Pancreas (tissue), 10 donors: ENCODE results near the gene GLI3. TPM values are rescaled to one million over a fixed set of nuclear protein-coding genes. Genes with fewer than 3 reads are reported as not detected.

Source experiments
- ATAC-seq, 4 donors: fragments of 200-7000 bp; cut with Tn5 transposase; one replicate each; pipeline versions ENCODE4 v1.8.0 to v1.9.1; 2020; ENCODE audit warnings: mild to moderate bottlenecking in 4 of 4, moderate library complexity in 4 of 4
- DNase-seq, 6 donors: peaks; one replicate each; pipeline ENCODE4 v3.0.0-alpha.2; 2020
- FAIRE-seq: peaks from 2 replicates; lab custom pipeline; 2012; peaks lifted over from hg19 to GRCh38; lab: Jason Lieb, UNC
- H3K27ac ChIP-seq, 4 donors: fragments of 200-600 bp; sonication (generic); 1 replicate in 3 of 4; 2 replicates in 1 of 4; pipeline versions ENCODE4 v1.5.0 to v1.8.0; 2020
- H3K27me3 ChIP-seq, 4 donors: fragments of 200-600 bp; one replicate each; pipeline ENCODE4 v1.8.0; 2021
- H3K36me3 ChIP-seq, 3 donors: fragments of 200-600 bp; sonication (generic) in 1 of 3; one replicate each; pipeline versions ENCODE4 v1.5.0 to v1.8.0; 2020 to 2021
- H3K4me1 ChIP-seq, 3 donors: fragments of 200-600 bp; one replicate each; pipeline ENCODE4 v1.8.0; 2021
- H3K4me3 ChIP-seq, 4 donors: fragments of 200-600 bp; sonication (generic) in 2 of 4; one replicate each; pipeline versions ENCODE4 v1.5.0 to v1.8.0; 2020 to 2021
- H3K9me3 ChIP-seq, 4 donors: fragments of 200-600 bp; one replicate each; pipeline ENCODE4 v1.8.0; 2021
- CTCF ChIP-seq, 4 donors: fragments of 200-600 bp; sonication (generic) in 3 of 4; IDR thresholded peaks; one replicate each; pipeline versions ENCODE4 v1.5.0 to v1.8.0; 2021; ENCODE audit warnings: antibody characterized with exemption in 4 of 4
- WGBS, 2 donors: extraction: QIAGEN DNeasy Blood & Tissue Kit; methylation state at CpG; one replicate each; pipeline ENCODE4 v1.1.7; 2013; 5-methylcytosine and 5-hydroxymethylcytosine counted together
- intact Hi-C, 3 donors: fragments of 100-400 bp; cut with DNase I; formaldehyde crosslinking; loops; one replicate each; pipeline versions ENCODE4 v1.11.1 to v1.14.2; 2022
- polyA plus RNA-seq, 2 donors: library from polyadenylated mRNA; stranded (reverse); fragments of 200-250 nt; gene quantifications; one replicate each; pipeline ENCODE4 v1.2.3, GENCODE V29; 2013
- total RNA-seq, 6 donors: library from RNA; stranded (reverse); fragmentation: NEBNext Ultra II Directional in 4 of 6; extraction: Animal tissue kit (Norgen Biotek cat#: 25700) in 4 of 6; gene quantifications; one replicate each; pipeline versions ENCODE4 v1.2.1 to v1.2.4, GENCODE V29; 2021 to 2023
- donor health status: healthy with polysubstance abuse.
- donor health status: DM: no; HTN: no; CAD: no; lungs with moderate emphysema.
- donor health status: DM: no; HTN: no; CAD: no.
- donor health status: control.
- donor health status: control.
- donor health status: Bipolar disorder and iron deficiency.
- donor health status: DM: yes; HTN: yes; CAD: no.
- donor health status: DM: no; HTN: no; CAD: no.
- donor health status: DM: no; HTN: no; CAD: no.
- donor health status: DM: yes; HTN: yes; CAD: no.

Gene GLI3
- total and polyA plus RNA-seq, 8 donors, result 0.38 to 6.2 (median 1.4) TPM

GRCh38 chr7:42156967-42157721 lies 79.9 kb downstream of the GLI3 start:
- no peaks in the 10 kb centered on the region for H3K4me1 ChIP-seq
- H3K27ac ChIP-seq, result no peak overlapping the region

GRCh38 chr7:42156291-42156865 lies 80.6 kb downstream of the GLI3 start:
- Histone ChIP-seq H3K4me1 (no peaks in the 10 kb centered on the region), H3K4me3 (no peak overlapping the region), H3K27me3 (no peaks in the 10 kb centered on the region), H3K27ac (no peak overlapping the region), H3K9me3 (no peaks in the 10 kb centered on the region), H3K36me3 (no peaks in the 10 kb centered on the region)
- FAIRE-seq (no peak), DNase-seq (no peak), ATAC-seq (no peak)
- no peak for TF ChIP-seq CTCF (IDR thresholded peaks at IDR 0.05)
- intact Hi-C loops, result no loop called here
- WGBS, 2 donors, result 45 to 53% methylated on average over 6 of the region's 6 CpGs

More at GRCh38 chr7:42156967-42157721, 79.9 kb downstream of the GLI3 start:
- FAIRE-seq (no peak), ATAC-seq (no peak), DNase-seq (no peak)
- 65 to 76% methylated on average over 6 of the region's 6 CpGs for WGBS, 2 donors
- Histone ChIP-seq H3K27me3 (no peaks in the 10 kb centered on the region), H3K36me3 (no peaks in the 10 kb centered on the region), H3K9me3 (no peaks in the 10 kb centered on the region), H3K4me3 (no peak overlapping the region)
- no peak for TF ChIP-seq CTCF (IDR thresholded peaks at IDR 0.05)
- intact Hi-C loops, result no loop called here

GRCh38 chr7:42155584-42156290 lies 81.3 kb downstream of the GLI3 start:
- ATAC-seq, result no peak
- 67 to 76% methylated on average over 7 of the region's 7 CpGs for WGBS, 2 donors
- no peaks in the 10 kb centered on the region for H3K27me3 ChIP-seq
- H3K9me3 ChIP-seq, result no peaks in the 10 kb centered on the region
- intact Hi-C loops, result no loop called here
- H3K4me3 ChIP-seq, result no peak overlapping the region
- no peaks in the 10 kb centered on the region for H3K4me1 ChIP-seq
- no peaks in the 10 kb centered on the region for H3K36me3 ChIP-seq
- TF ChIP-seq CTCF (IDR thresholded peaks at IDR 0.05), result no peak
- no peak for FAIRE-seq
- no peak overlapping the region for H3K27ac ChIP-seq
- no peak for DNase-seq

- ATAC-seq, result no peak
- Histone ChIP-seq H3K4me3 (no peak overlapping the region), H3K27ac (no peak overlapping the region), H3K27me3 (no peaks in the 10 kb centered on the region), H3K36me3 (no peaks in the 10 kb centered on the region), H3K9me3 (no peaks in the 10 kb centered on the region), H3K4me1 (no peaks in the 10 kb centered on the region)
- no peak for FAIRE-seq
- DNase-seq, result no peak
- TF ChIP-seq CTCF (IDR thresholded peaks at IDR 0.05), result no peak
- intact Hi-C loops, result no loop called here
- 54 to 60% methylated on average over 9 of the region's 9 CpGs for WGBS, 2 donors
These were observed 82.8 kb downstream of the GLI3 start for GRCh38 chr7:42154173-42154572.
